Caco-2 (cell line): ENCODE measurements around the gene NPPC. TPM values are rescaled to one million over a fixed set of nuclear protein-coding genes. Genes with fewer than 3 reads are reported as not detected.

Source experiments
- Bru-seq: library from RNA; stranded (reverse); fragments of 400-500 nt; gene quantifications from one replicate; lab custom pipeline; 2021; lab: Mats Ljungman, UMichigan
- BruChase-seq, 2 experiments: library from RNA; stranded (reverse); fragments of 400-500 nt; gene quantifications; one replicate each; lab custom pipeline; 2021; lab: Mats Ljungman, UMichigan
- BruUV-seq: library from RNA; stranded (reverse); fragments of 400-500 nt; replicated peaks from 2 replicates; lab custom pipeline; 2021; lab: Mats Ljungman, UMichigan
- CTCF ChIA-PET: fragments of 300-600 bp; sonication (Branson Sonifier 250); formaldehyde crosslinking; loops from one replicate; lab custom pipeline; 2022; ENCODE audit warnings: antibody characterized with exemption; lab: Charles Lee
- POLR2A ChIA-PET: fragments of 300-600 bp; sonication (Branson Sonifier 250); formaldehyde crosslinking; loops from one replicate; lab custom pipeline; 2022; ENCODE audit warnings: antibody characterized with exemption; lab: Charles Lee
- DNase-seq, 2 experiments: peaks; one replicate each; pipeline versions ENCODE4 v3.0.0 to v3.0.0-alpha.2; 2020 to 2022
- H3K27me3 ChIP-seq: replicated peaks from 2 replicates; pipeline ENCODE4 v1.6.0; 2011; ENCODE audit warnings: low read length; ENCODE audit not compliant: control insufficient read depth, insufficient read depth
- H3K36me3 ChIP-seq: 2 replicates; pipeline ENCODE4 v1.5.1; 2011; ENCODE audit warnings: low read length; ENCODE audit not compliant: control insufficient read depth, insufficient read depth
- H3K4me1 ChIP-seq: fragments of 250-450 bp; sonication (Bioruptor Pico); 2 replicates; pipeline ENCODE4 v1.5.1; 2020; ENCODE audit warnings: mild to moderate bottlenecking
- H3K4me3 ChIP-seq: 2 replicates; pipeline ENCODE4 v1.5.1; 2011; ENCODE audit warnings: low read depth, mild to moderate bottlenecking, control low read depth, low read length
- H3K9me3 ChIP-seq: fragments of 250-450 bp; sonication (Bioruptor Pico); 2 replicates; pipeline ENCODE4 v1.5.1; 2020; ENCODE audit warnings: mild to moderate bottlenecking, moderate library complexity
- H3K27ac Mint-ChIP-seq: one replicate; pipeline ENCODE4 v1.8.0; 2022; ENCODE audit warnings: mixed read lengths; ENCODE audit not compliant: unreplicated experiment
- H3K27me3 Mint-ChIP-seq: one replicate; pipeline ENCODE4 v1.8.0; 2022; ENCODE audit warnings: mixed read lengths; ENCODE audit not compliant: insufficient read depth, unreplicated experiment
- H3K36me3 Mint-ChIP-seq: one replicate; pipeline ENCODE4 v1.8.0; 2022; ENCODE audit warnings: mild to moderate bottlenecking, mixed read lengths; ENCODE audit not compliant: insufficient read depth, unreplicated experiment
- H3K4me1 Mint-ChIP-seq: one replicate; pipeline ENCODE4 v1.8.0; 2022; ENCODE audit warnings: low read depth, mixed read lengths; ENCODE audit not compliant: unreplicated experiment
- H3K4me3 Mint-ChIP-seq: one replicate; pipeline ENCODE4 v1.8.0; 2022; ENCODE audit warnings: mild to moderate bottlenecking, moderate library complexity, mixed read lengths; ENCODE audit not compliant: unreplicated experiment
- H3K9me3 Mint-ChIP-seq: one replicate; pipeline ENCODE4 v1.8.0; 2022; ENCODE audit warnings: mixed read lengths; ENCODE audit not compliant: unreplicated experiment
- CTCF ChIP-seq, 2 experiments: fragments of 200-600 bp in 1 of 2; IDR thresholded peaks; 1 replicate in 1 of 2; 2 replicates in 1 of 2; pipeline versions ENCODE4 v1.5.1 to v1.8.0; 2011 to 2022; ENCODE audit warnings: antibody characterized with exemption in 1 of 2, control low read depth in 1 of 2, inconsistent platforms in 1 of 2, low read depth in 1 of 2, low read length in 1 of 2, mild to moderate bottlenecking in 1 of 2, moderate library complexity in 1 of 2; ENCODE audit not compliant: insufficient read depth in 1 of 2, severe bottlenecking in 1 of 2, unreplicated experiment in 1 of 2
- intact Hi-C: fragments of 100-400 bp; cut with micrococcal nuclease; formaldehyde crosslinking; loops from one replicate; pipeline ENCODE4 v1.10.0; 2022; ENCODE audit not compliant: unreplicated experiment
- long read RNA-seq: library from polyadenylated mRNA; stranded (forward); transcript quantifications from one replicate; pipeline ENCODE4 v2.0.0, GENCODE V29; 2022
- total RNA-seq: library from RNA; stranded (reverse); gene quantifications from 2 replicates; pipeline ENCODE4 v1.2.3, GENCODE V29; 2022

The NPPC gene
- total RNA-seq (not detected in 2 replicates), Bru-seq, nascent RNA (percentile 12 among the genes with signal in this experiment), BruChase-seq, experiment 1, labeled RNA remaining after a 2-hour chase (percentile 18 among the genes with signal in this experiment), BruChase-seq, experiment 2, labeled RNA remaining after a 6-hour chase (percentile 13 among the genes with signal in this experiment)
- long read RNA-seq, result 0 reads

GRCh38 chr2:231926180-231926741 is at the start of gene NPPC:
NPPC (minus strand) TSS chr2:231926396; CDS start chr2:231926249, 147 bp downstream.
- peak; percentile 49 to 77 for DNase-seq
- H3K4me1 Mint-ChIP-seq, result no peaks in the 10 kb centered on the region
- no peaks in the 10 kb centered on the region for H3K4me1 ChIP-seq
- intact Hi-C loops, result loop anchor here (5.0 kb wide), 2 partner anchors 401 to 511 kb away; no protein-coding TSS in a partner anchor
- no peak within 1 kb of the TSS for H3K27ac Mint-ChIP-seq
- H3K4me3 ChIP-seq, result peak within 1 kb of the TSS; percentile 49
- peak; percentile 38 to 42 for TF ChIP-seq CTCF (IDR thresholded peaks at IDR 0.05; ENCODE audit: insufficient read depth in 1 of 2, low read depth in 1 of 2, low read length in 1 of 2, severe bottlenecking in 1 of 2, unreplicated experiment in 1 of 2)
- no peaks in the 10 kb centered on the region for H3K36me3 Mint-ChIP-seq
- H3K36me3 ChIP-seq, result no peaks in the 10 kb centered on the region
- ChIA-PET POLR2A (interaction anchor here (0.6 kb wide), 1 partner anchor 361 kb away, joined by 3 read pairs; no protein-coding TSS in a partner anchor), CTCF (interaction anchor here (0.6 to 1.4 kb wide), 8 partner anchors 9 to 216 kb away, joined by 3 to 8 read pairs (median 4); partner anchors contain the start of gene DIS3L2)
- H3K4me3 Mint-ChIP-seq, result peak within 1 kb of the TSS; percentile 65
- no peaks in the 10 kb centered on the region for H3K9me3 Mint-ChIP-seq
- no peaks in the 10 kb centered on the region; the same call in 1 of the 2 replicates for H3K27me3 ChIP-seq
- BruUV-seq, result no TSS peak
- H3K9me3 ChIP-seq, result no peaks in the 10 kb centered on the region
- peaks cover 11% of the 10 kb centered on the region for H3K27me3 Mint-ChIP-seq

- no peak for DNase-seq
- Histone ChIP-seq H3K4me1 (no peaks in the 10 kb centered on the region), H3K9me3 (no peaks in the 10 kb centered on the region), H3K36me3 (no peaks in the 10 kb centered on the region), H3K4me3 (no peak overlapping the region), H3K27me3 (no peaks in the 10 kb centered on the region)
- Mint-ChIP-seq H3K36me3 (no peaks in the 10 kb centered on the region), H3K9me3 (no peaks in the 10 kb centered on the region), H3K27ac (no peak overlapping the region), H3K4me3 (no peak overlapping the region), H3K4me1 (no peaks in the 10 kb centered on the region), H3K27me3 (no peaks in the 10 kb centered on the region)
- ChIA-PET POLR2A (no interaction called here), CTCF (no interaction called here)
- no peak for TF ChIP-seq CTCF (IDR thresholded peaks at IDR 0.05; ENCODE audit: insufficient read depth in 1 of 2, low read depth in 1 of 2, low read length in 1 of 2, severe bottlenecking in 1 of 2, unreplicated experiment in 1 of 2)
- BruUV-seq, result no TSS peak
- intact Hi-C loops, result no loop called here
Observed at GRCh38 chr2:231975001-231975400, 48.8 kb upstream of the NPPC start.

GRCh38 chr2:231970461-231970860 is 44.3 kb upstream of the NPPC start:
- no peak for TF ChIP-seq CTCF (IDR thresholded peaks at IDR 0.05; ENCODE audit: insufficient read depth in 1 of 2, low read depth in 1 of 2, low read length in 1 of 2, severe bottlenecking in 1 of 2, unreplicated experiment in 1 of 2)
- Mint-ChIP-seq H3K36me3 (no peaks in the 10 kb centered on the region), H3K9me3 (no peaks in the 10 kb centered on the region), H3K27me3 (no peaks in the 10 kb centered on the region), H3K27ac (no peak overlapping the region), H3K4me3 (no peak overlapping the region), H3K4me1 (no peaks in the 10 kb centered on the region)
- H3K9me3 ChIP-seq, result no peaks in the 10 kb centered on the region
- no peak overlapping the region for H3K4me3 ChIP-seq
- no TSS peak for BruUV-seq
- intact Hi-C loops, result no loop called here
- no peaks in the 10 kb centered on the region for H3K36me3 ChIP-seq
- ChIA-PET CTCF (no interaction called here), POLR2A (no interaction called here)
- no peaks in the 10 kb centered on the region for H3K27me3 ChIP-seq
- DNase-seq, result no peak
- no peaks in the 10 kb centered on the region for H3K4me1 ChIP-seq
